Non-pigmented ciliary epithelial cell (primary cell): ENCODE results near the gene PLA2G2C.

ENCODE experiments used
- DNase-seq: peaks from one replicate; pipeline ENCODE4 v3.0.0-alpha.2; 2010; ENCODE audit warnings: low read depth

Gene PLA2G2C

DNA sequence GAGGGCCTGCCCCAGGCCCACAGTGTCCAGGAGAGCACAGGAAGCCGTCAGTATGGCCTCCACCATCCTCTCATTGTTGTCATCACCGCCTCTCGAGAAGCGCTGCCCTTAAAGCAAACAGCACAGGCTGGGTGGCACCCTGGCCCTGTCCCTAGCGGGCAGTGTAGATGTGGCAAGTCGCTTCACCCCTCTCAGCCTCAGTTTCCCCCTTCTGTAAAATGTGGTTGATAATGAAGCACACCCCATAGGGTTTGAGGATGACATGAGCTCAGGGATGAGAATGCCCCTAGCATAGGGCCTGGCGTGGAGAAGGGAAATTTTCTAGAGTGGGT lies 33.8 kb downstream of the PLA2G2C start:
- DNase-seq = no peak

DNA sequence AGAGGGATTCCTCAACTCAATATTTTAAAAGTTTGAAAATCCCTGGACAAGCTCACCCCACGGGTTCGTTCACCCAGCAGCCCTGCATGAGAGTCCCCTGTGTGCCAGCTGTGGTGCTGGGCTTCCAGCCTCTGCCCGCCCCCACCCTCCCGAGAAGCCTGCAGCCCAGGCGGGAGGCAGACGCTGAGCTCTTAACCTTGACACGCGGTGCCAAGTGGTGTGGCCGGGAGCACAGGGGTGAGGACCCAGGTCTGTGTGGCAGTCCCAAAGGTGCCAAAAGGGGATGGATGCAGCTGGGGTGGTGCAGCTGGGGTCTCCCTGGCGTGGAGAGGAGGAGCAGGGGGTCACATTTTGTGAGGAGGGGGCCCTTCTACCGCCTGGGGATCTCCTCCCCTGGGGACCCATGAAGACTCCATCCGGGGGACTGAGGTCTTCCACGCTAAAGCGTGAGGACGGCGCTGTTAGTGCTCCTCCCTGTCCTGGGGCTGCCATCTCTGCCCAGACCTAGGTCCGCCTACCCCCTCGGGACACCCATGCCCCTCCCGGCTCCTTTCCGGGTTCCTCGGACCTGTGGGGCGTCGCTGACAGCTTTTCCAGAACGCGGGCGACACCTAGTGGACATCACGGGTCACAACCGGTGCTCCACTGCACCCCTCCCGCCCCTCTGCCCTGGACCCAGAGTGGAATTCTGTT lies 34.3 kb downstream of the PLA2G2C start:
- peak; percentile 13 for DNase-seq

DNA sequence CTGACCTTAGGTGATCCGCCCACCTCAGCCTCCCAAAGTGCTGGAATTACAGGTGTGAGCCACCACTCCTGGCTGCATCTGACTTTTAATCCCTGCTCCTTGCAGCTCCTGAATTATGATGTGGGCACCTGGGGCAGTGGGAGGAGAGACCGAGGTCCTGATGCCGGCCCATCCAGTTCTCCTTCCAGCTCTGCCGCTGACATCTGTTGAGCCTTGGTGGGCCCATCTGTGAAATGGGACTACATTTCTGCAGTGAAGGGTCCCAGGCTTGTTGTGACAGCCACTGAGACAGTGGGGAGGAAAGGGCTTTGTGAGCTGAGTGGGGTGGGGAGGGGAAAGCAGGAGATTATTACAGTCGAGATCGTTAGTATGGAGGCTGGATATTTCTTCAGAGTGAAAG lies 35.3 kb downstream of the PLA2G2C start:
- DNase-seq = no peak

DNA sequence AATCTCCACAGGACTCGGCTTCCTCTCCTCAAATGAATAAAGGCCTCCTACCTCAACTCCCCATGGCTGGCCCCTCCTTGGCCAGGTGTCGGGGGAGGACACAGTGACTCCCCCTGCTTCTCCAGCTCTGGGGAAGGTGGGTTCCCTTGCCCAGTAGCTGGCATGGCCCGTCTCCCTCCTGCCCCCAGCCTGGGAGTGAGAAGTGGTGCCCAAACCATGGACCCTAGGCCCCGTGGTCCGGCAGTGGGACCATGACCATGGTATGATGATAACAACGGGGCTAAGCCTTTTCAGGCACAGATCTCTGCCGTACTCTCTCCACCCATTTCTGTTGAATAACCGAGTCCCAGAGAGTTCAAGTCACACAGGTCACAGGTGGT lies 36.0 kb downstream of the PLA2G2C start:
- no peak for DNase-seq

DNA sequence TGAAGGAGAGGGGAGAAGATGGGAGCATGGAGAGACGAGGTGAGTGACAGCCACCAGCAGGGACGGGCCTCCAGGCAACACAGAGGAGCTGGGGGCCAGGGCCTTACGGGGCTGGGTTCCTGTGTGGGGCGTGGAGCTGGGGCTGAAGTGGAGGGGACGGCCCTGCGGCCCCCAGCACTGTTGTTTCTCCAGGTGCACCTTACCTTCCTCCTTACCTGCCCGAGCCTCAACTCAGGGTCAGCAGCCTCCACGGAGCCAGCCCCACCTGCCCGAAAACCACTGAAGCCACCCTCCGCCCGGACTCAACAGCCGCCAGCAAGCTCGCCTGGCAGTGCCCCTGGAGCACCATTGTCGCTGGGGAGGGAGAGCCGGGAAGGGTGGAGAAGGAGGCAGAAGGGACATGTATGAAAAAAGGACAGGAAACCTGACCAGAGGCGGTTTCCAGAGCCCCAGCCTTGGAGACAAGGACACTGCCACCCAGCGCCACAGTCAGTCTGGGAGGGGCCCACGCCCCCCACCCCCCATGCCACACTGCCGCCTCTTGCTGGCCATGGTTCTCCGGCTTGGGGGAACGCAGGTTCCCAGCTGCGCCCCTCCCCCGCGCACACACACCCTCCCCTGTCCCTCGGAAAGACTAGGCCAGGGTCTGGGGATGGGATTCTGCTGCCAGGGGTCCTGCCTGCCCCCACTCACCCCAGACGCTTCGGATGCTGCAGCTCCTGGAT lies 36.6 kb downstream of the PLA2G2C start:
- no peak for DNase-seq

DNA sequence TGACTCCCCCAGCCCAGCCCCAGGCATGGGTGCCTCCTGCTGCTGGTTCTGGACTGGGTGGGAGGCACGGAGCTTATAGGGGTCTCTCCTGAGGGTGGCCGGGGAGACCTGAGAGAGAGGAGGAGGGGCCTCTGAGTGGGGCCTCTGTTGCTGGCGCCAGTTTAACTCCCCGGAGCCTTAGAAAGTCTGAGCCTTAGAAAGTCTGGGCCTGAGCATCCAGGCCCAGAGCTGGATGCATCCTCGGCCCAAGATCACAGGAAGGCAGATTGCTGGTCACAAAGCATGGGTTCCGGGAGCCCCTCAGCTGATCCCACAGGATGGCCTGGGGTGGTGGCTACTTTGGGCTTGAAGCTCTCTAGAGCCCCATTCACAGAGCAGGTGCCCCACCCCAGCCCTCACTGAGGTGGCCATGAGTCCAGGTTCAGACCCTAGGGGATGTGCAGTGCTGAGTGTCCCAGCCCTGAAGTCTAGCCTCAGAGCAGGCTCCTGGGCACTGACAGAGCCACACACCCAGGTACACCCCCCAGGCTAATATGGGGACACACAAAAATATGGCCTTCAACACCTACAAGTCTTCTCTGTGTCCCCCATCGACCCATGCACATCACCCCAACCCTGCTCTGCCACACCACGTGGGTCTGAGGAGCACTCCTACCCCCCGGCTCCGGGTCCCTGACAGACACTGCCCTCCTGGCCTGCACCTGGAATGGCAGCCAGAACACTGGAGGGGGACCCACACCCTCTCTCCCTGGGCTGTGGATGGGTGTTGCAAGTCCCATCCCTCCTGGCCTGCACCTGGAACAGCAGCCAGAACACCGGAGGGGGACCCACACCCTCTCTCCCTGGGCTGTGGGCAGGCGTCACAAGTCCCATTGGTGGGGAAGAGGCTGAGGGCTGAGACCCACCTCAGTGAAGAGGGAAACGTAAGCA lies 37.5 kb downstream of the PLA2G2C start:
- no peak for DNase-seq

DNA sequence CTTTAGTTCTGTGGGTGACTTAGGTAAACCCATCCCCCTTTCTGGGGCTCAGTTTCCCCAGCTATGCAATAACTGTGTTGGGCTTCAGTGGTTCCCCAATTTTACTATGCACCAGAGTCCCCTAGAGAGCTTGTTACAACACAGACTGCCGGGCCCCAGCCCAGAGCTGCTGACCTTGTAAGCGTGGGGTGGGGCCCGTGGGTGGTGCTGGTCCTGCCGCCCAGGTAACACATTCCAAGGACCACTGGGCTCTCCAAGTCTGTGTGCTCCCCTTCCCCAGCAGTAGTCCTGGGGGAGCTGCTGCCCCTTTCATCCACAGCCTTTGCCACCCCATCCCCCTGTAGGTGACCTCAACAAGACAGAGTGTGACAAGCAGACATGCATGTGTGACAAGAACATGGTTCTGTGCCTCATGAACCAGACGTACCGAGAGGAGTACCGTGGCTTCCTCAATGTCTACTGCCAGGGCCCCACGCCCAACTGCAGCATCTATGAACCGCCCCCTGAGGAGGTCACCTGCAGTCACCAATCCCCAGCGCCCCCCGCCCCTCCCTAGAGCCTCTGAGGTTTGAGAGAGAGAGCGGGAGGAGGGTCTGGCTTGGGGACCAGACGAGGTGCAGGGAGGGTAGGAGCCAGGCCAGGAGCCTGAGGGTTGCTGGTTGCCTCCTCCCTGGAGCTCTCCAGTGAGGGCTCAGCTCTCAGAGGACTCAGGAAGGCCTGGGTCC lies 38.3 kb downstream of the PLA2G2C start:
- no peak for DNase-seq

DNA sequence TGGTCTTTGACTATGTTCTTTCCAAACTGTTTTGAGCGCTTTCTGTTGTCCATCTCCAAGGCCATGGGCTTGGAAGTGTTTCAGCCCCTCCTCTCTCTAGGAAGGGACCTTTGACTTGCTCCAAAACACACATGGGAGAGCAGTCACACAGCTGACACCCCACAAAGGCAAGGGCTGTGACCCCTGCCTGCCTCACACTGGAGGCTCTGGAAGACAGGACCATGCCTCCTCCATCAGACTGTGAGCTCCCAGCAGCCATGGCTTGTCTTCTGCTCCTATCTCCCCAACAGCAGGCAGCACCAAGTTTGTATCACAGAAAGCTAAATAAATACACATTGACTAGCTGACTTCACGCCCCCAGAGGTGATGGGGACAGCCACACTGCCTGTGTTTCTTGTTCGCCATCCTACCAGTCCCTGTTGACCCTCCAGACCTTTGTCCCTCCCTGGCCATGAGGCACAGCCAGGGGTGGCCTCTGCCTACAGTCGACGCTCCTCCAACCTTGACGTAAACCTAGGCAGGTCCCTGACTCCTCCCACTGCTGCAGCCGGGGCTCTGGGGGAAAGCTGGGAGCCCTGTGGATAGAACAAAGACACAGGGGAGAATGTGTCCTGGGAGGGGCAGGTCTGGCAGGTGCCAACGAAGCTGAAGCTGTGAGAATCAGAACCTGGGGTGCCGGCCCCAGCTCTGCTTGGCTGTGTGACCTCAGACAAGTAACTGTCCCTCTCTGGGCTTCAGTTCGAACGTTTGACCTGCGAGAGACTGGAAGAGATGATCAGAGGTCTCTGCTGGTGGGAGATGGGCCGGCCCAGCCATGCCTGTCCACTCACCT lies 42.4 kb downstream of the PLA2G2C start:
- no peak for DNase-seq

DNA sequence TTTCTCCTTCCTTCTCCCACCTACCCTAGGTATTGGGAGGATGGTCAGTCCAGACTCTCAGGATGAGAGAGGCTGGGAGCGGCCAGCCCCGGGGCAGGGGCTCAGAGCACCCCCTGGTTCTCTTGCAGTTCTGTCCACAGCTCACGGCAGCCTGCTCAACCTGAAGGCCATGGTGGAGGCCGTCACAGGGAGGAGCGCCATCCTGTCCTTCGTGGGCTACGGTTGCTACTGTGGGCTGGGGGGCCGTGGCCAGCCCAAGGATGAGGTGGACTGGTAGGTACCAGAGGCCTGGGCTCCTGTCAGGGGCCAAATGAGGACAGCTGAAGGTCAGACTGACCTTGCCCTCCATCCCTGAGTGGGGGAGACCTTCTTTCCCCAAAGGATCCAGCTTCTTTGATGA lies 43.0 kb downstream of the PLA2G2C start:
- DNase-seq = no peak

DNA sequence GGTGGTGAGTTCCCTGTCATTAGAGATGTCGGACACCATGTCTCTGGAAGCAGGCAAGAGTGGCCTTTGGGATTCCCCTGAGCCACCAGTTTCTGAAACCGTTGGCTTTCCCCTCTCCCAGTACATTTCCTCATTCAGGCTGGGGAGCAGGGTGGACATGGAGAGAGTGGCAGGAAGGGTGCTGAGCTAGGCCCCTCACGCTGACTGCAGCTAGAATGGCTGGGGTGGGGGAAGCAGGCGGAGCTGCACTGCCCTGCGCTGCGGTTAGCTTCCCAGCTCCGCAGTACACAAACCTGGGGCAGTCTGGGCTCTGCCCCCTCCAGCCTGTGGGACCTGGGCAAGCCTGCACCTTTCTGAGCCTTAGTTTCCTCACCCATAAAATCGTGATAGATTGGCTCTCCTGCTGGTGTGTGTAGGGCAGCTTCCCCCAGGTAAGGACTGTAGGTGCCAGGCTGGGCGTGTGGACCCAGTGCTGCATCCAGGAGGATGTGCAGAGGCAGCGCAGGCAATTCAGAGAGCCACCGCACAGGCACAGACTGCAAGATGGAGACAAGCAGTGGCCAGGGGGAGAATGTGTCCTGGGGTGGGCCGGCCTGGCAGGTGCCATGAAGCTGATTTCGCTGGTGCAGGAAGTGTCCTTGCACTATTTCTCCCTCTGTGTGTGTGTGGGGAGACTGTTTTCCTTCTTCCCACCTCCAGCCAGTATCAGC lies 44.2 kb downstream of the PLA2G2C start:
- DNase-seq = no peak

DNA sequence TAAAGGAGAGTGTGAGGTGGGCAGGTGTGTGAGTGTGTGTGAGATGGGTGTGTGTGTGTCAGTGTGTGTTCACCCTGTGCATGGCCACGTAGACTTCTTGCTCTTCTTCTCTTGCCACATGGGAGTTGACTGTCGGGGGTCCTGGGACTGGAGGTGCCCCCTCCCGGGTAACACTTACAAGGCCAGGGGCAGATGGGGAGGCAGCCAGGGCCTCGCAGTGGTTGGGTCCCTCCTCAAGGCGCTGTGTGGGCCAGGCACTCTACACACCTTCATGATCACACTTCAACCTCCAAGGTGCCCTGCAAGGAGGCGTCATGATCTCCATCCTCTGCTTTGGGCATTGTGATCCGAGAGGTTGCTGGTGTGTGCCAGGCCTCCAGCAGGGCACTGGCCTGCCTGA lies 44.9 kb downstream of the PLA2G2C start:
- no peak for DNase-seq

DNA sequence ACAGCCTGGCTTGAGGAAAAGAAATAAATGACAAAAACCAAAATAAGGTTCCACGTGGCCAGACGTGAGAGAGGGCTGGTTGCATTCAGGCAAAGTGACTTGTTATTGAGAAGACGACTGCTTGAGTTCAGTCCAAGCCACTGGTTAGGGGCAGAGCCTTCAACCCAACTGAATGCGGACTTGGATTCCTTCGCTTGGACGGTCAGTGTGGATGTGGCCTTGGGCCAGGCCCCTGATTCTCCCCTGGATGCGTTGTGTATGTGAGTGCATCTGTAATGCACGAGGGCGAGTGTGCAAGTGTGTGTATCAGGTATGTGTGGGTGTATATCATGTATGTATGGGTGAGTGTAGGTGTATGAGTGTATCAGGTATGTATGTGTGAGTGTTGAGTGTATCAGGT lies 45.3 kb downstream of the PLA2G2C start:
- DNase-seq = no peak

DNA sequence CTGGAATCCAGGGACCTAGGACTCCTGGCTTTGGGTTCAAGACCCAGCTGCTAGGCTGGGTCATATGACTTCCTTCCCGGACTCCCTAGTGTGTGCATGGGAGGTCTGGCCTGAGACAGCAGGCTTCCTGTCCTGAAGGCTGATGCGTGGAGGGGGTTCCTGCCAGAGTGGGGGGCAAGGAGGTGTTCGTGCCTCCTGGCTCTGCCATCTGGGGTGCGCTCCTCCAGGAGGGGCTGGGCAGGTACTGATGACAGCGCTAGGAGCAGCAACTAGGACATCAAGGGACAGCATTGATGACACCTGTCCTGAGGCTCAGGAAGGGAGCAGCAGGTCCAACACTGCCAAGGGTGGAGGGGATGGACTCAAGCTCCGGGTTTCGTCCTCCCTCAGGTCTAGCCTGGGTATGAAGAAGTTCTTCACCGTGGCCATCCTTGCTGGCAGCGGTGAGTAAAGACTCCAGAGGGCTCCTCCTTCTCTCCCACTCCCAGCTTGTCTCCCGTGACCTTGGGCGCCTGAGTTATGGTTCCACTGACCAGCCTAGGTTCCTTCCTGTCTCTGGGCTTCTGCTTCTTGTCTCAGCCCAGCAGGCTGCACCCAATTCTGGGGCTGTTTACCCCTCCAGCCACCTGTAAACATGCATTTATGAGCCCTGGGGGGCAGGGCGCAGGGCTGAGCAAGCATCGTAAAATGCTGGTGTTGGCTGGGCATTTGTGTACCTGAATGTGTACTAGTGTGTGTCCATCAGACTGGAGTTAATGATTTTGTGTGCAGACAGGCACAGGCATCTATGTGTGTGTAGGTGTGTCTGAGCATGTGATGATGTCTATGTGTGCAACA lies 46.3 kb downstream of the PLA2G2C start:
- no peak for DNase-seq

DNA sequence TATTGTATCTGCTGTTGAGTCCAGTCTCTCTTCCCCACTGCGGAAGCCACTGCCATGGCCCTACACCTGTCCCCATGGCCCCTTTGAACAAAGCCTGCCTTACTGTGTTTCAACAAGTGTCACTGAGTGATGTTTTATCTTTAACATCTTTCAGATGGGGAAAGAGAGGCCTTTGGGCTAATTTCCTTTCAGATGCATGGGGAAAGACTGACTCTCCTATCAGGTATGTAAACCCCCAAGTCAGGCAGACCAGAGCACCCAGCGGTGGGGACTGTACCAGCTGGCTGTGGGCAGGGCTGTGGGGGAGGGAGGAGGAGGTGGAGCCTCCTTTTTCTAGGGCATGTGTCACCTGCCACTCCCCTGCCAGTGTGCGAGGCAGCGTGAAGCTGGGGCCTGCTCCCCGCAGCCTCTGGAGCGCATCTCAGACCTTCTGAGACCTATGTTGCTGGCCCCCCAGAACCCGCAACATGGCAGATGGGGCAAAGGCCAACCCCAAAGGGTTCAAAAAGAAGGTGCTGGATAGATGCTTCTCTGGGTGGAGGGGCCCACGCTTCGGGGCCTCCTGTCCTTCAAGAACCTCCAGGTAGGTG lies 47.3 kb downstream of the PLA2G2C start, which contains the start of gene PLA2G2F:
PLA2G2F (plus strand) TSS at position 363 of the 590 bp plus-strand sequence; CDS start at position 468, 105 bp downstream.
- DNase-seq = no peak

DNA sequence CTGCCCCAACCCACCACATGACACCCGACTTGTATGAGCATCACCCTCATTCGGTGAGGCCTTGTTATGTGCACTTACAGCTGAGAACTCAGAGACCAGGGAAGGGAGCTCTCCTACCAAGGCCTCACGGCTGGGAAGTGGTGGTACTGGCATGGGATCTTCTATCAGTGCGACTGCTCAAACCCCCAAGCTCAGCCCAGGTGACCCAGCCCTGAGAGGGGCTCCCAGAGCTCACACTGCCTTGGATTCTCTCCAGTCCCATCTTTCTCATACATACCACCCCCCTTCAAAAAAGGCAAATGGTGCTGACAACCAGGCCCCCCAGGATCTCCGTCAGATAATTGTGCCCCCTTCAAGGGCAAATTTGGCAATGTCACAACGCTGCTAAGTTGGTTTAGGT lies 48.0 kb downstream of the PLA2G2C start:
- DNase-seq = no peak

DNA sequence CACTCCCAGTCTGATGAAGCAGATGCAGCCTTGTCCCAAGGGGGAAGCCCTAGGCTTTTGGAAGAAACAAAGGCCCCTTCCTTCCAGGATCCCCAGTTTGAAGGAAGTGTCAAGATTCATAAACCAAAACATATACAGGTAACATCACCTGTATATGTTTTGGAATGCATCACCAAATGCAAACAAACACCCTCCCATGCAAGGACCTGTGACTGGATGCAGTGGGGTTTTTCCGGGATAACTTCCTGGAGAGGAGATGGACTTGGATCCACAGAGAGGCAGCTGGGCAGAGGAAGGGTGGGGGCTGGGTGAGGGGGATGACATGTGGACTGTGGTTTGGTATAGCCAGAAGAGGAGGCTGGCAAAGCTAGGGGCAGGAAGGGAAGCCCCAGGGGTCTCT lies 48.7 kb downstream of the PLA2G2C start:
- DNase-seq = no peak

DNA sequence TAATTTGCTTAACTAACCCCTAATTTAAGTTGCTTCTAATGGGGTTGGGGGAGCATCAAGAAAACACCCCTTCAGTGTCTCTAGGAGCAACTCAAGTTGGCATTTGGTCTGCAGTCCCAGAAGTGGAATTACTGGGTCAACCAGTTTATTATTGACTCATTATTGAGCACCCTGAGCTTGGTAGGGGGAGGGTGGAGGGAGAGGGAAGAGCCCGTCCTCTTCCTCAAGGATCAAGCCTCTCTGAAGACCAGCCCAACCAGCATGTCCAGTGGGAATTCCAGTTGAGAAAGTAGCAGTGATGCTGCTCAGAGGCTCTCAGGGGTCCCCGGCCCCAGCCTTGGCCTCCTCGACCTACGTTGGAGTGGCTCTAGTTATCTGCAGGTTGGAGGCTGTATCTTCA lies 49.3 kb downstream of the PLA2G2C start:
- no peak for DNase-seq

DNA sequence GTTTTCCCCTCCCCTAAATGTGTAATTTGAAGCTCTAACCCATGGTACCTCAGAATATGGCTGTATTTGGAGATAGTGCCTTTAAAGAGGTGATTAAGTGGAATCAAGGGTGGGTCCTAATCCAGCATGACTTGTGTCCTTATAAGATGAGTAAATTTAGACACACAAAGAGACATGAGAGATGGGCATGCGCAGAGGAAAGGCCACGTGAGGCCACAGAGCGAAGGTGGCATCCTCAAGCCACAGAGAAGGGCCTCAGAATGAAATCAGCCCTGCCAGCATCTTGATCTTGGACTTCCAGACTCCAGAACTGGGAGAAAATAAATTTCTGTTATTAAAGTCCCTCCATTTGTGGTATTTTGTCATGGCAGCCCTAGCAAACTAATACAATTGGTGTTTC lies 50.1 kb downstream of the PLA2G2C start:
- no peak for DNase-seq

DNA sequence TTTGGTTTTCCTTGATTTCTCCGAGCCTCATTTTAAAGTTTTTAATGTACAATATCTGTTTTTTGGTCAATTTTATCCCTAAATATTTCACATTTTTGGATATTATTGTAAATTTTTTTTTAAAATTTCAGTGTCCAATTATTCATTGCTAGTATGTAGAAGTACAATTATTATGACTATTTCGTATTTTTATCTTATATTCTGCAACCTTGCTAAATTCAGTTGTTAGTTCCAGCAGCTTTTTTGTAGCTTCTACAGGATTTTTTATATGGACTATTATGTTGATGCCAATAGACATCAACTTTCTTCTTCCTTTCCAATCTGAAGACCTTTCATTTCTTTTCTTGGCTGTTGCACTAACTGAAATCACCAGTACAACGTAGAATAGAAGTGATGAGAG lies 51.3 kb downstream of the PLA2G2C start:
- no peak for DNase-seq
